ENCODE measurements around the gene FOXA2. TPM values are rescaled to one million over a fixed set of nuclear protein-coding genes. Genes with fewer than 3 reads are reported as not detected.

Gene FOXA2
- total RNA-seq, 1 experiment from 2014 or later = 28.0 TPM

GRCh38 chr20:22626496-22626895, 42.1 kb upstream of the FOXA2 start:
- H3K27me3 ChIP-seq (ENCODE audit: control insufficient read depth, insufficient read depth, low read length) = no peaks in the 10 kb centered on the region

GRCh38 chr20:22623211-22623610, 38.8 kb upstream of the FOXA2 start:
- ATAC-seq (no peak), DNase-seq (ENCODE audit: low read depth, low spot score) (no peak)
- POLR2A ChIA-PET = no interaction called here
- Histone ChIP-seq H3K36me3 (ENCODE audit: control insufficient read depth, insufficient read depth, low read length) (no peaks in the 10 kb centered on the region), H3K27ac (ENCODE audit: low read length) (no peak overlapping the region), H3K4me1 (ENCODE audit: control insufficient read depth, insufficient read depth, low read length) (no peaks in the 10 kb centered on the region), H3K27me3 (ENCODE audit: control insufficient read depth, insufficient read depth, low read length) (peaks cover 5% of the 10 kb centered on the region; the same call in 1 of the 2 replicates), H3K9me3 (ENCODE audit: control insufficient read depth, insufficient read depth, low read depth, low read length) (no peaks in the 10 kb centered on the region), H3K4me3 (ENCODE audit: low read depth in 2 of 2, low read length in 2 of 2) (no peak overlapping the region)
- BruUV-seq (replicated peaks) = no TSS peak
- TF ChIP-seq SIN3A (IDR thresholded peaks at IDR 0.05; ENCODE audit: borderline replicate concordance, insufficient read depth, low read depth, low read length) (no peak), TCF7L2 (IDR thresholded peaks at IDR 0.05; ENCODE audit: low read depth, low read length) (no peak), REST (IDR thresholded peaks at IDR 0.05; ENCODE audit: insufficient read depth in 1 of 2, low read depth in 2 of 2, low read length in 1 of 2) (no peak), CTCF (IDR thresholded peaks at IDR 0.05) (no peak), POLR2AphosphoS5 (IDR thresholded peaks at IDR 0.05; ENCODE audit: low read depth, low read length) (no peak)
- in situ Hi-C loops (cut with HindIII; ENCODE audit: low pct_unique_long_range_greater_than_20kb, low sequenced_read_pairs) = no loop called here
- intact Hi-C loops (cut with micrococcal nuclease; ENCODE audit: unreplicated experiment) = no loop called here
- CTCF ChIA-PET = no interaction called here

More at GRCh38 chr20:22626496-22626895, 42.1 kb upstream of the FOXA2 start:
- no peaks in the 10 kb centered on the region for H3K9me3 ChIP-seq (ENCODE audit: control insufficient read depth, insufficient read depth, low read depth, low read length)
- H3K27ac ChIP-seq (ENCODE audit: low read length) = no peak overlapping the region
- no peak overlapping the region for H3K4me3 ChIP-seq (ENCODE audit: low read depth in 2 of 2, low read length in 2 of 2)
- BruUV-seq (replicated peaks) = no TSS peak
- in situ Hi-C loops (cut with HindIII; ENCODE audit: low pct_unique_long_range_greater_than_20kb, low sequenced_read_pairs) = no loop called here
- POLR2A ChIA-PET = no interaction called here
- TF ChIP-seq POLR2AphosphoS5 (IDR thresholded peaks at IDR 0.05; ENCODE audit: low read depth, low read length) = no peak
- TF ChIP-seq CTCF (IDR thresholded peaks at IDR 0.05) = no peak
- TF ChIP-seq SIN3A (IDR thresholded peaks at IDR 0.05; ENCODE audit: borderline replicate concordance, insufficient read depth, low read depth, low read length) = no peak
- no peak for TF ChIP-seq TCF7L2 (IDR thresholded peaks at IDR 0.05; ENCODE audit: low read depth, low read length)
- no peak for TF ChIP-seq REST (IDR thresholded peaks at IDR 0.05; ENCODE audit: insufficient read depth in 1 of 2, low read depth in 2 of 2, low read length in 1 of 2)
- CTCF ChIA-PET = no interaction called here
- intact Hi-C loops (cut with micrococcal nuclease; ENCODE audit: unreplicated experiment) = no loop called here
- no peak for ATAC-seq
- H3K36me3 ChIP-seq (ENCODE audit: control insufficient read depth, insufficient read depth, low read length) = no peaks in the 10 kb centered on the region
- H3K4me1 ChIP-seq (ENCODE audit: control insufficient read depth, insufficient read depth, low read length) = no peaks in the 10 kb centered on the region
- DNase-seq (ENCODE audit: low read depth, low spot score) = no peak

All from Panc1 (cell line).